Right cardiac atrium (tissue), 5 donors: ENCODE data around the gene TMEM222. TPM values are rescaled to one million over a fixed set of nuclear protein-coding genes. Genes with fewer than 3 reads are reported as not detected.
"Not testable (repeated sequence)": the region's sequence is repeated elsewhere in the genome, so short reads cannot be mapped to it uniquely, and the experiment has no call there.

Experiments
- ATAC-seq, 2 donors: fragments of 200-7000 bp; cut with Tn5 transposase; one replicate each; pipeline versions ENCODE4 v1.8.0 to v1.9.1; 2020; ENCODE audit warnings: moderate library complexity in 2 of 2, mild to moderate bottlenecking in 1 of 2
- DNase-seq, 3 donors: peaks; one replicate each; pipeline ENCODE4 v3.0.0-alpha.2; 2020
- H3K27ac ChIP-seq: one replicate; pipeline ENCODE4 v1.5.1; 2013; ENCODE audit warnings: mild to moderate bottlenecking, low read length, control low read depth, moderate library complexity
- H3K27me3 ChIP-seq: one replicate; pipeline ENCODE4 v1.6.1; 2013; ENCODE audit not compliant: control insufficient read depth, insufficient read depth
- H3K4me1 ChIP-seq: one replicate; pipeline ENCODE4 v1.6.1; 2013; ENCODE audit warnings: low read length; ENCODE audit not compliant: control insufficient read depth, insufficient read depth
- H3K4me3 ChIP-seq: one replicate; pipeline ENCODE4 v1.5.1; 2013; ENCODE audit warnings: low read length, control low read depth
- H3K9me3 ChIP-seq: one replicate; pipeline ENCODE4 v1.6.1; 2013; ENCODE audit warnings: low read length; ENCODE audit not compliant: control insufficient read depth
- WGBS: extraction: QIAGEN DNeasy Blood & Tissue Kit; methylation state at CpG from one replicate; pipeline ENCODE4 v1.1.7; 2013; 5-methylcytosine and 5-hydroxymethylcytosine counted together
- intact Hi-C, 4 donors: fragments of 100-400 bp; cut with DNase I; formaldehyde crosslinking; loops; one replicate each; pipeline versions ENCODE4 v1.11.0 to v1.14.0; 2022 to 2023
- polyA plus RNA-seq: library from polyadenylated mRNA; stranded (reverse); fragments of 200-250 nt; gene quantifications from one replicate; pipeline ENCODE4 v1.2.3, GENCODE V29; 2013
- total RNA-seq, 4 donors: library from RNA; stranded (reverse); fragmentation: NEBNext Ultra II Directional; extraction: Animal tissue kit (Norgen Biotek cat#: 25700); gene quantifications; one replicate each; pipeline ENCODE4 v1.2.1, GENCODE V29; 2021
- donor health status: healthy with polysubstance abuse.
- donor health status: DM: no; HTN: yes; CAD: no.
- donor health status: DM: no; HTN: no; CAD: no.
- donor health status: DM: no; HTN: yes; CAD: no; lungs with severe emphysema.
- donor health status: DM: yes; HTN: yes; CAD: no.

TMEM222 gene
- total and polyA plus RNA-seq, 5 donors: 20.8 to 29.5 (median 26.9) TPM

DNA sequence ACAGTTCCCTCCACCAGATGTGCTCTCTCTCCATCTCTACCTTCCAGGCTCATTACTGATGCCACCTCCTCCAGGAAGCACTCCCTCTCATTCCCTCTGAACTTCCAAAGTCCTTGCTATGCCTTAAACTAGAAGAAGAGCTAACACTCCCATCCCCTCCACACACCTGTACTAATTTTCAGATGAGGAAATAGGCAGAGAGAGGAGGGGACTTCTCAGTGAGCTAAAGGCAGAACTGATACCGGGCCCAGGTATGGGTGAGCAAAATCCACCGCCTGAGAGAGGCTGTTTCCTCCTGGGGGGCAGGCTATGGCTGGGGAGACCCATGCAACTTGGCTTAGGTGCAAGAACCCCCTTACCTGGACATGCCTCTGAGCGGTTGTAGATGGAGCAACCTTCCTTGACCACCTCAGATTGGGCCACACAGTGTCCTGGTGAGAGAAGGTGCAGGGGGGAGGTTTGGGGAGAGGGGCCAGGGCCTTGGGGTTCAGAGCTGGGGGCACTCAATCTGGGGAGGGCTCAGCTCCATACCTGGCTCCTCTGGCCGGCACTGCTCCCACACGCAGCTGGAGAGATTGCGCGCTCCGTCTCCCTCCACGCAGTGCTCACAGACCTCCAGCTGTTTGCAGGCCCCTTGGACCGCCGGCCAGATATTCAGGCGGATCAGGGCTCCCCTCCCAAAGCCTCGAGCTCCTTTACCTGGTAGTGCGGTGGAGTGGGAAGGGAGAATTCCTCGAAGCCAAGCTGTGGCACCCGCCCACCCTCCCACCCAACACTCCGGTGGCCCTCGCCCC is 60.2 kb downstream of the TMEM222 start:
- WGBS: 80% methylated on average over 18 of the region's 18 CpGs
- no peak overlapping the region for H3K27ac ChIP-seq
- no peaks in the 10 kb centered on the region for H3K9me3 ChIP-seq
- no peak for ATAC-seq
- H3K27me3 ChIP-seq: no peaks in the 10 kb centered on the region
- H3K4me3 ChIP-seq: no peak overlapping the region
- no peaks in the 10 kb centered on the region for H3K4me1 ChIP-seq
- DNase-seq: peak in 2 of 3 donors; percentile 16 to 28
- intact Hi-C loops: no loop called here

GRCh38 chr1:27383039-27383605 is 61.2 kb downstream of the TMEM222 start, which contains the start of gene CD164L2:
TSS of gene CD164L2 (minus strand) at chr1:27383333. CDS start at chr1:27383239, 94 bp downstream.
- Histone ChIP-seq H3K9me3 (no peaks in the 10 kb centered on the region), H3K4me1 (no peaks in the 10 kb centered on the region), H3K27me3 (no peaks in the 10 kb centered on the region), H3K27ac (no peak within 1 kb of the TSS), H3K4me3 (no peak within 1 kb of the TSS)
- WGBS: 21% methylated on average over 43 of the region's 43 CpGs
- DNase-seq (peak in 2 of 3 donors; percentile 49 to 79), ATAC-seq (peak in 1 of 2 donors; percentile 23)
- intact Hi-C loops: no loop called here

DNA sequence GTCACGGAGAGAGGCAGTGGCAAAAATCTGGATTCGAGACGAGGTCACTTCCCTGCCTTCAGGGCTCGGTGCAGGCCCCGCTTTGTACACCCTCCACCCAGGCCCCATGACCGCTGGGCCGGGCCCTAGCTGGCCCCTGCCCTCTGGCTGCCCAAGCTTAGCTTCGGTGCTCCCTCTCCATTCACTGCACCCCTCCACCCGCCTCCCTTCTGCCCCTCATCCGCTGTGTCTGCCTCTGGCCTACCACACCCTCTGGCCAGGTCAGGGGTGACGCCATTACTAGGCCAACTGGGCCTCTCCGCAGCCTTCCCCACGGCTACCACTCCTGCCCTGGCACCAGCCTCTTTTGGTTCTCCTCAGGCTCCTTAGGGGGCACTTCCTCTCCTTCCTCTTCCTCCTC is 61.7 kb downstream of the TMEM222 start:
- WGBS: 93% methylated on average over 13 of the region's 13 CpGs
- Histone ChIP-seq H3K27ac (no peak overlapping the region), H3K4me3 (no peak overlapping the region), H3K4me1 (no peaks in the 10 kb centered on the region), H3K27me3 (no peaks in the 10 kb centered on the region), H3K9me3 (no peaks in the 10 kb centered on the region)
- intact Hi-C loops: no loop called here
- ATAC-seq (no peak), DNase-seq (peak in 2 of 3 donors; percentile 2 to 30)

DNA sequence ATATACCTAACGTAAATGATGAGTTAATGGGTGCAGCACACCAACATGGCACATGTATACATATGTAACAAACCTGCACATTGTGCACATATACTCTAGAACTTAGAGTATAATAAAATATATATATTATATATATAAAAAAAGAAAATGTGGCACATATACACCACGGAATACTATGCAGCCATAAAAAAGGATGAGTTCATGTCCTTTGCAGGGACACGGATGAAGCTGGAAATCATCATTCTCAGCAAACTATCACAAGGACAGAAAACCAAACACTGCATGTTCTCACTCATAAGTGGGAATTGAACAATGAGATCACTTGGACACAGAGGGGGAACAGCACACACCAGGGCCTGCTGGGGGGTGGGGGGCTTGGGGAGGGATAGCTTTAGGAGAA is 62.8 kb downstream of the TMEM222 start:
- H3K4me1 ChIP-seq, intact Hi-C loops, H3K9me3 ChIP-seq, H3K27me3 ChIP-seq, H3K27ac ChIP-seq, ATAC-seq, DNase-seq, H3K4me3 ChIP-seq: not testable (repeated sequence)
- WGBS: 94% methylated on average over 3 of the region's 3 CpGs

Other genes with a start within 250 kb of the TMEM222 start
- 10 to 100 TPM; 22.8 to 39.3 (median 35.4) TPM for gene SLC9A1, start 167.0 kb upstream of the TMEM222 start, total RNA-seq
- 21.5 TPM for gene SLC9A1, start 167.0 kb upstream of the TMEM222 start, polyA plus RNA-seq
- gene WDTC1, start 87.5 kb upstream of the TMEM222 start, total RNA-seq: 10 to 100 TPM; 61.8 to 75.2 (median 72.4) TPM
- gene WDTC1, start 87.5 kb upstream of the TMEM222 start, polyA plus RNA-seq: 53.0 TPM
- 1 to 10 TPM in 3 of 4 donors, under 1 TPM in 1; 0.39 to 2.9 (median 2.0) TPM for gene SYTL1, start 19.9 kb downstream of the TMEM222 start, total RNA-seq
- 2.1 TPM for gene SYTL1, start 19.9 kb downstream of the TMEM222 start, polyA plus RNA-seq
- gene MAP3K6, start 44.8 kb downstream of the TMEM222 start, total RNA-seq: 10 to 100 TPM; 40.7 to 52.7 (median 45.9) TPM
- gene MAP3K6, start 44.8 kb downstream of the TMEM222 start, polyA plus RNA-seq: 47.5 TPM
- 10 to 100 TPM in 3 of 4 donors, 1 to 10 TPM in 1; 5.8 to 46.0 (median 11.9) TPM for gene FCN3, start 52.7 kb downstream of the TMEM222 start, total RNA-seq
- gene FCN3, start 52.7 kb downstream of the TMEM222 start, polyA plus RNA-seq: 98.1 TPM
- not detected for gene CD164L2, start 61.2 kb downstream of the TMEM222 start, total RNA-seq
- not detected for gene CD164L2, start 61.2 kb downstream of the TMEM222 start, polyA plus RNA-seq
- 1 to 10 TPM in 1 of 4 donors, under 1 TPM in 3; 0.46 to 3.3 (median 0.68) TPM for gene GPR3, start 70.5 kb downstream of the TMEM222 start, total RNA-seq
- gene GPR3, start 70.5 kb downstream of the TMEM222 start, polyA plus RNA-seq: 1.7 TPM
- gene WASF2, start 168.0 kb downstream of the TMEM222 start, total RNA-seq: 10 to 100 TPM; 64.4 to 77.9 (median 71.5) TPM
- 22.1 TPM for gene WASF2, start 168.0 kb downstream of the TMEM222 start, polyA plus RNA-seq